B cell (primary cell): Measurements from ENCODE around the gene KRT80. TPM values are rescaled to one million over a fixed set of nuclear protein-coding genes. Genes with fewer than 3 reads are reported as not detected.

ENCODE experiments used
- ATAC-seq: fragments of 200-7000 bp; cut with Tn5 transposase; one replicate; pipeline ENCODE4 v1.10.0; 2021; ENCODE audit warnings: low read depth, mild to moderate bottlenecking, moderate number of reproducible peaks, moderate library complexity
- CTCF ChIA-PET: fragments of 350-600 bp; sonication (Branson Sonifier 250); formaldehyde crosslinking; loops from one replicate; lab custom pipeline; 2021; ENCODE audit warnings: antibody characterized with exemption, inconsistent platforms; lab: Charles Lee
- POLR2A ChIA-PET: fragments of 350-600 bp; sonication (Branson Sonifier 250); formaldehyde crosslinking; loops from one replicate; lab custom pipeline; 2021; ENCODE audit warnings: antibody characterized with exemption; lab: Charles Lee
- DNase-seq: peaks from one replicate; pipeline ENCODE4 v3.0.0; 2013
- H2AFZ ChIP-seq: 2 replicates; pipeline ENCODE4 v1.6.1; 2012; ENCODE audit warnings: mild to moderate bottlenecking, low read depth, low read length; ENCODE audit not compliant: insufficient read depth, poor library complexity, severe bottlenecking
- H3K27ac ChIP-seq, 2 donors: 1 replicate in 1 of 2; 2 replicates in 1 of 2; pipeline ENCODE4 v1.5.1; 2012 to 2013; ENCODE audit warnings: low read length in 2 of 2, mild to moderate bottlenecking in 2 of 2, moderate library complexity in 1 of 2
- H3K27me3 ChIP-seq, 4 experiments: fragments of 200-600 bp in 1 of 4; sonication (generic) in 1 of 4; replicated peaks in 1 of 4; 1 replicate in 2 of 4; 2 replicates in 2 of 4; pipeline versions ENCODE4 v1.6.1 to v1.7.0; 2013 to 2016; ENCODE audit warnings: low read length in 3 of 4, mild to moderate bottlenecking in 2 of 4, mixed read lengths in 1 of 4, moderate library complexity in 1 of 4; ENCODE audit not compliant: insufficient read depth in 4 of 4, control insufficient read depth in 3 of 4; ENCODE audit errors: control extremely low read depth in 1 of 4
- H3K36me3 ChIP-seq, 2 experiments: replicated peaks in 1 of 2; 1 replicate in 1 of 2; 2 replicates in 1 of 2; pipeline versions ENCODE4 v1.6.1 to v1.7.1; 2013; ENCODE audit warnings: low read length in 1 of 2; ENCODE audit not compliant: insufficient read depth in 2 of 2, control insufficient read depth in 1 of 2; ENCODE audit errors: control extremely low read depth in 1 of 2, extremely low read depth in 1 of 2
- H3K4me1 ChIP-seq, 2 donors: fragments of 200-600 bp in 1 of 2; sonication (generic) in 1 of 2; 1 replicate in 1 of 2; 2 replicates in 1 of 2; pipeline versions ENCODE4 v1.5.1 to v1.6.1; 2013 to 2017; ENCODE audit warnings: low read length in 2 of 2; ENCODE audit not compliant: control insufficient read depth in 2 of 2, insufficient read depth in 2 of 2
- H3K4me2 ChIP-seq: replicated peaks from 2 replicates; pipeline ENCODE3; 2012; ENCODE audit warnings: mild to moderate bottlenecking, low read depth, low read length; ENCODE audit not compliant: poor library complexity, severe bottlenecking
- H3K4me3 ChIP-seq, 5 experiments: fragments of 200-600 bp in 1 of 5; sonication (generic) in 1 of 5; 1 replicate in 3 of 5; 2 replicates in 2 of 5; pipeline versions ENCODE4 v1.5.1 to v1.7.0; 2011 to 2016; ENCODE audit warnings: low read length in 4 of 5, mild to moderate bottlenecking in 4 of 5, low read depth in 2 of 5, control low read depth in 1 of 5, moderate library complexity in 1 of 5; ENCODE audit not compliant: insufficient read depth in 1 of 5; ENCODE audit errors: control extremely low read depth in 1 of 5, extremely low read depth in 1 of 5
- H3K79me2 ChIP-seq: fragments of 200-600 bp; sonication (generic); one replicate; pipeline ENCODE4 v1.6.0; 2016; ENCODE audit warnings: low read length; ENCODE audit not compliant: control insufficient read depth, insufficient read depth
- H3K9ac ChIP-seq: fragments of 200-600 bp; sonication (generic); 2 replicates; pipeline ENCODE4 v1.6.1; 2017; ENCODE audit warnings: mild to moderate bottlenecking, low read length, moderate library complexity
- H3K9me3 ChIP-seq, 3 donors: one replicate each; pipeline versions ENCODE4 v1.6.1 to v1.7.1; 2013; ENCODE audit warnings: low read length in 2 of 3; ENCODE audit not compliant: control insufficient read depth in 2 of 3, insufficient read depth in 1 of 3; ENCODE audit errors: control extremely low read depth in 1 of 3
- H4K20me1 ChIP-seq: 2 replicates; pipeline ENCODE4 v1.6.0; 2012; ENCODE audit warnings: mild to moderate bottlenecking, low read length; ENCODE audit not compliant: insufficient read depth, control insufficient read depth, poor library complexity, severe bottlenecking
- H3K27ac Mint-ChIP-seq: one replicate; pipeline ENCODE4 v1.8.0; 2021; ENCODE audit warnings: mixed read lengths
- H3K27me3 Mint-ChIP-seq: one replicate; pipeline ENCODE4 v1.8.0; 2021; ENCODE audit warnings: mixed read lengths
- H3K4me1 Mint-ChIP-seq: one replicate; pipeline ENCODE4 v1.8.0; 2021; ENCODE audit warnings: mixed read lengths
- H3K4me3 Mint-ChIP-seq: one replicate; pipeline ENCODE4 v1.8.0; 2021; ENCODE audit warnings: mixed read lengths
- H3K9me3 Mint-ChIP-seq: one replicate; pipeline ENCODE4 v1.8.0; 2022; ENCODE audit warnings: mixed read lengths; ENCODE audit not compliant: insufficient read depth
- CTCF ChIP-seq: fragments of 200-600 bp; IDR thresholded peaks from one replicate; pipeline ENCODE4 v1.8.0; 2022; ENCODE audit warnings: antibody characterized with exemption, mild to moderate bottlenecking
- EZH2 ChIP-seq: IDR thresholded peaks from 2 replicates; pipeline ENCODE4 v1.6.1; 2012; ENCODE audit warnings: borderline replicate concordance, low read depth, mild to moderate bottlenecking, moderate library complexity, low read length; ENCODE audit not compliant: insufficient read depth, poor library complexity, severe bottlenecking
- WGBS: methylation state at CpG from one replicate; pipeline ENCODE4 v1.1.5; 2013; ENCODE audit warnings: missing lambda C conversion rate; ENCODE audit not compliant: insufficient coverage; 5-methylcytosine and 5-hydroxymethylcytosine counted together
- intact Hi-C: fragments of 100-400 bp; cut with micrococcal nuclease; formaldehyde crosslinking; loops from one replicate; pipeline ENCODE4 v1.10.0; 2022
- polyA plus RNA-seq: library from polyadenylated mRNA; depleted of rRNA; stranded (reverse); fragments of >200 nt; gene quantifications from 2 replicates; pipeline ENCODE4 v1.2.3, GENCODE V29; 2012
- total RNA-seq, 2 donors: library from RNA; stranded (reverse); fragments of 120-200 nt in 1 of 2; gene quantifications; 1 replicate in 1 of 2; 2 replicates in 1 of 2; pipeline versions ENCODE4 v1.2.3 to v1.2.4, GENCODE V29; 2013 to 2022

The KRT80 gene
- total and polyA plus RNA-seq, 2 donors (not counting 1 experiment from before 2014, with no cell fraction given), result not detected

- Histone ChIP-seq H3K4me2 (no peak overlapping the region), H3K4me1 (no peaks in the 10 kb centered on the region), H2AFZ (no peak overlapping the region), H3K4me3 (no peak overlapping the region), H4K20me1 (no peaks in the 10 kb centered on the region), H3K27me3 (peaks cover 0 to 2% (median 0%) of the 10 kb centered on the region in 4 experiments), H3K36me3 (no peaks in the 10 kb centered on the region), H3K9ac (no peak overlapping the region), H3K9me3 (peaks cover 0 to under 1% (median 0%) of the 10 kb centered on the region in 3 donors), H3K27ac (no peak overlapping the region), H3K79me2 (no peaks in the 10 kb centered on the region)
- H3K4me1 Mint-ChIP-seq, result no peaks in the 10 kb centered on the region
- TF ChIP-seq CTCF (no peak), EZH2 (no peak)
- H3K9me3 Mint-ChIP-seq, result no peaks in the 10 kb centered on the region
- H3K4me3 Mint-ChIP-seq, result no peak overlapping the region
- no peak overlapping the region for H3K27ac Mint-ChIP-seq
- CTCF ChIA-PET, result no interaction called here
- no peaks in the 10 kb centered on the region for H3K27me3 Mint-ChIP-seq
- intact Hi-C loops, result no loop called here
- POLR2A ChIA-PET, result no interaction called here
- no peak for ATAC-seq
- 68% methylated on average over 9 of the region's 10 CpGs for WGBS
- DNase-seq, result no peak
Observed at GRCh38 chr12:52171950-52172512, 19.8 kb downstream of the KRT80 start.

DNA sequence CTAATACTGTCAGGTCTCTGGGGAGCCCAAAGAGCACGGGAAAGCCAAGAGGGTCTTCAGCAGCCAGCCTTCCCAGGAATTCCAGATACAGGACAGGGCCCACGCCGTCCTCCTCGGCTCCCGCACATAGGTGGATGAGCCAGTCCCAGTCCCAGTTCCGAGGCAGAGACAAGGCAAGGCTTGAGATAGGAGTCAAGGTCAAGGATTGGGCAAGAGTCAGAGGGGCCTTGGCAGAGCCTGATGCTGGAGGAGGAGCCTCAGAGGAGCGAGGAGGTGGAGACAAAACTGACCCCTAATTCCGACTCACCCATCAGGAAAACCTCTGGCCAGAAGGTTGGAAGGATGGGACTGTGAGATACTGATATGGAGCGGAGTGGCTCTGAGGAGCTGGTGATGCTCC lies 21.0 kb downstream of the KRT80 start:
- DNase-seq (no peak), ATAC-seq (no peak)
- CTCF ChIA-PET, result no interaction called here
- peaks cover 0 to under 1% (median 0%) of the 10 kb centered on the region in 4 experiments for H3K27me3 ChIP-seq
- H4K20me1 ChIP-seq, result no peaks in the 10 kb centered on the region
- intact Hi-C loops, result no loop called here
- H2AFZ ChIP-seq, result no peak overlapping the region
- H3K79me2 ChIP-seq, result no peaks in the 10 kb centered on the region
- H3K4me1 ChIP-seq, result no peaks in the 10 kb centered on the region
- no peak overlapping the region for H3K27ac ChIP-seq
- H3K27me3 Mint-ChIP-seq, result peaks cover 6% of the 10 kb centered on the region
- TF ChIP-seq EZH2, result no peak
- no peak for TF ChIP-seq CTCF
- no peak overlapping the region for H3K4me2 ChIP-seq
- 87% methylated on average over 7 of the region's 9 CpGs for WGBS
- no peaks in the 10 kb centered on the region for H3K9me3 ChIP-seq
- POLR2A ChIA-PET, result no interaction called here
- no peaks in the 10 kb centered on the region for H3K9me3 Mint-ChIP-seq
- H3K36me3 ChIP-seq, result no peaks in the 10 kb centered on the region
- H3K27ac Mint-ChIP-seq, result no peak overlapping the region
- no peaks in the 10 kb centered on the region for H3K4me1 Mint-ChIP-seq
- no peak overlapping the region for H3K9ac ChIP-seq
- no peak overlapping the region for H3K4me3 Mint-ChIP-seq
- H3K4me3 ChIP-seq, result no peak overlapping the region
